Upper lobe of left lung (tissue), 4 donors: ENCODE measurements around the gene FXYD5.

Experiments
- CTCF ChIP-seq, 6 experiments: fragments of 450-650 bp in 4 of 6; fragments of 200-600 bp in 2 of 6; sonication (generic) in 2 of 6; IDR thresholded peaks; one replicate each; pipeline ENCODE4 v1.5.1; 2016 to 2019; ENCODE audit warnings: antibody characterized with exemption in 6 of 6
- EP300 ChIP-seq, 4 donors: sonication (generic); formaldehyde crosslinking; IDR thresholded peaks; one replicate each; pipeline ENCODE4 v1.5.1; 2017; ENCODE audit warnings: antibody characterized with exemption in 4 of 4, control low read depth in 2 of 4
- POLR2A ChIP-seq, 4 donors: fragments of 450-650 bp; IDR thresholded peaks; one replicate each; pipeline ENCODE4 v1.5.1; 2016 to 2017; ENCODE audit warnings: antibody characterized with exemption in 4 of 4, mild to moderate bottlenecking in 2 of 4
- POLR2AphosphoS5 ChIP-seq, 2 donors: sonication (generic); formaldehyde crosslinking; IDR thresholded peaks; one replicate each; pipeline ENCODE4 v1.5.1; 2017; ENCODE audit warnings: antibody characterized with exemption in 2 of 2

- TF ChIP-seq POLR2A (IDR thresholded peaks at IDR 0.05) (no peak), CTCF (IDR thresholded peaks at IDR 0.05) (no peak), EP300 (IDR thresholded peaks at IDR 0.05) (no peak), POLR2AphosphoS5 (IDR thresholded peaks at IDR 0.05) (no peak)
These were observed 5.1 kb upstream of the FXYD5 start for GRCh38 chr19:35149463-35149862.
